ENCODE measurements around the gene ABCC8. TPM values are rescaled to one million over a fixed set of nuclear protein-coding genes. Genes with fewer than 3 reads are reported as not detected.
A peak's percentile ranks its signal among the peaks of the same experiment; 100 is the strongest.

The ABCC8 gene
- total RNA-seq, 6 experiments from 2014 or later = not detected

GRCh38 chr11:17406082-17406817 is 70.4 kb downstream of the ABCC8 start:
- no peak overlapping the region for H3K27ac Mint-ChIP-seq
- peaks cover 6% of the 10 kb centered on the region for H3K9me3 Mint-ChIP-seq
- no peaks in the 10 kb centered on the region for H3K36me3 Mint-ChIP-seq (ENCODE audit: low read depth)
- DNase-seq = no peak
- peaks cover 22% of the 10 kb centered on the region for H3K27me3 Mint-ChIP-seq (ENCODE audit: insufficient read depth)
- no peak overlapping the region for H3K4me3 Mint-ChIP-seq
- H3K4me1 Mint-ChIP-seq (ENCODE audit: low read depth) = peaks cover 8% of the 10 kb centered on the region
- TF ChIP-seq CTCF (IDR thresholded peaks at IDR 0.05) = no peak

- Mint-ChIP-seq H3K4me1 (ENCODE audit: low read depth) (peaks cover 8% of the 10 kb centered on the region), H3K9me3 (peaks cover 6% of the 10 kb centered on the region), H3K36me3 (ENCODE audit: low read depth) (no peaks in the 10 kb centered on the region), H3K4me3 (peak overlapping the region; percentile 25), H3K27ac (no peak overlapping the region), H3K27me3 (ENCODE audit: insufficient read depth) (peaks cover 15% of the 10 kb centered on the region)
- no peak for TF ChIP-seq CTCF (IDR thresholded peaks at IDR 0.05)
- DNase-seq = peak; percentile 20
Measured at GRCh38 chr11:17405232-17406005, 71.2 kb downstream of the ABCC8 start.

- Mint-ChIP-seq H3K27me3 (ENCODE audit: insufficient read depth) (peaks cover 17% of the 10 kb centered on the region), H3K9me3 (peaks cover 6% of the 10 kb centered on the region), H3K27ac (no peak overlapping the region), H3K4me1 (ENCODE audit: low read depth) (peaks cover 8% of the 10 kb centered on the region), H3K4me3 (no peak overlapping the region), H3K36me3 (ENCODE audit: low read depth) (no peaks in the 10 kb centered on the region)
- DNase-seq = no peak
- TF ChIP-seq CTCF (IDR thresholded peaks at IDR 0.05) = no peak
Measured at GRCh38 chr11:17403980-17404759, 72.5 kb downstream of the ABCC8 start.

- peaks cover 21% of the 10 kb centered on the region for H3K27me3 Mint-ChIP-seq (ENCODE audit: insufficient read depth)
- no peak overlapping the region for H3K4me3 Mint-ChIP-seq
- H3K4me1 Mint-ChIP-seq (ENCODE audit: low read depth) = peaks cover 8% of the 10 kb centered on the region
- no peak for TF ChIP-seq CTCF (IDR thresholded peaks at IDR 0.05)
- no peak for DNase-seq
- H3K36me3 Mint-ChIP-seq (ENCODE audit: low read depth) = no peaks in the 10 kb centered on the region
- H3K27ac Mint-ChIP-seq = no peak overlapping the region
- peaks cover 2% of the 10 kb centered on the region for H3K9me3 Mint-ChIP-seq
Measured at GRCh38 chr11:17402486-17402885, 74.2 kb downstream of the ABCC8 start.

GRCh38 chr11:17401841-17402240 is 74.8 kb downstream of the ABCC8 start:
- H3K27me3 Mint-ChIP-seq (ENCODE audit: insufficient read depth) = peaks cover 18% of the 10 kb centered on the region
- DNase-seq = no peak
- H3K9me3 Mint-ChIP-seq = no peaks in the 10 kb centered on the region
- no peaks in the 10 kb centered on the region for H3K36me3 Mint-ChIP-seq (ENCODE audit: low read depth)
- H3K4me3 Mint-ChIP-seq = no peak overlapping the region
- no peak for TF ChIP-seq CTCF (IDR thresholded peaks at IDR 0.05)
- no peak overlapping the region for H3K27ac Mint-ChIP-seq
- peaks cover 8% of the 10 kb centered on the region for H3K4me1 Mint-ChIP-seq (ENCODE audit: low read depth)

Data from HFFc6 (cell line).